SK-N-SH treated with all-trans-retinoic acid at 6 μM for 48 hours (cell line): ENCODE measurements around the gene MAP1S.

Experiments used
- ATAC-seq: fragments of 200-7000 bp; cut with Tn5 transposase; 3 replicates; pipeline ENCODE4 v1.9.1; 2020; ENCODE audit warnings: mild to moderate bottlenecking, moderate library complexity
- ARNTL ChIP-seq: fragments of 450-650 bp; formaldehyde crosslinking; IDR thresholded peaks from 2 replicates; pipeline ENCODE4 v1.5.0; 2020; ENCODE audit warnings: low read depth, mild to moderate bottlenecking, moderate library complexity, borderline replicate concordance
- BACH2 ChIP-seq: fragments of 250-450 bp; sonication (Bioruptor Pico); IDR thresholded peaks from 2 replicates; pipeline ENCODE4 v1.9.0; 2021; ENCODE audit warnings: mild to moderate bottlenecking, borderline replicate concordance
- CSDC2 ChIP-seq: fragments of 250-450 bp; sonication (Bioruptor Pico); IDR thresholded peaks from 2 replicates; pipeline ENCODE4 v1.5.0; 2020; ENCODE audit warnings: mild to moderate bottlenecking, moderate library complexity
- ESRRG ChIP-seq: fragments of 250-450 bp; sonication (Bioruptor Pico); IDR thresholded peaks from 2 replicates; pipeline ENCODE4 v1.6.1; 2021; ENCODE audit warnings: mild to moderate bottlenecking
- ISL1 ChIP-seq: fragments of 250-450 bp; sonication (Bioruptor Pico); IDR thresholded peaks from 2 replicates; pipeline ENCODE4 v2.1.2; 2022; ENCODE audit warnings: mild to moderate bottlenecking, moderate library complexity
- OSR1 ChIP-seq: fragments of 250-450 bp; sonication (Bioruptor Pico); IDR thresholded peaks from 2 replicates; pipeline ENCODE4 v1.8.0; 2022; ENCODE audit warnings: moderate library complexity, mild to moderate bottlenecking, inconsistent platforms
- RARB ChIP-seq: fragments of 250-450 bp; sonication (Bioruptor Pico); IDR thresholded peaks from 2 replicates; pipeline ENCODE4 v1.8.0; 2021; ENCODE audit warnings: mild to moderate bottlenecking, moderate library complexity
- SNAI2 ChIP-seq: fragments of 250-450 bp; sonication (Bioruptor Pico); IDR thresholded peaks from 2 replicates; pipeline ENCODE4 v1.5.0; 2020; ENCODE audit warnings: mild to moderate bottlenecking, moderate library complexity
- TCF4 ChIP-seq: fragments of 250-450 bp; sonication (Bioruptor Pico); IDR thresholded peaks from 2 replicates; pipeline ENCODE4 v1.8.0; 2021; ENCODE audit warnings: mild to moderate bottlenecking, moderate library complexity, borderline replicate concordance
- TOX ChIP-seq: fragments of 250-450 bp; sonication (Bioruptor Pico); IDR thresholded peaks from 2 replicates; pipeline ENCODE4 v1.8.0; 2021; ENCODE audit warnings: mild to moderate bottlenecking, moderate library complexity, borderline replicate concordance
- ZC3H10 ChIP-seq: fragments of 250-450 bp; sonication (Bioruptor Pico); IDR thresholded peaks from 2 replicates; pipeline ENCODE4 v1.5.1; 2021; ENCODE audit warnings: mild to moderate bottlenecking, moderate library complexity
- ZFP30 ChIP-seq: fragments of 450-650 bp; formaldehyde crosslinking; IDR thresholded peaks from 2 replicates; pipeline ENCODE4 v1.5.0; 2022; ENCODE audit warnings: mild to moderate bottlenecking, moderate library complexity
- ZNF565 ChIP-seq: fragments of 450-650 bp; formaldehyde crosslinking; conservative IDR thresholded peaks from 2 replicates; pipeline ENCODE4 v1.5.0; 2020; ENCODE audit warnings: low read depth, mild to moderate bottlenecking, moderate library complexity
- ZNF70 ChIP-seq: fragments of 450-650 bp; formaldehyde crosslinking; IDR thresholded peaks from 2 replicates; pipeline ENCODE4 v1.5.0; 2020; ENCODE audit warnings: mild to moderate bottlenecking, moderate library complexity
- ZNF8 ChIP-seq: fragments of 450-650 bp; formaldehyde crosslinking; IDR thresholded peaks from 2 replicates; pipeline ENCODE4 v1.5.0; 2020; ENCODE audit warnings: mild to moderate bottlenecking, moderate library complexity
- TF ChIP-seq, protein P1 (sequence below): fragments of 250-450 bp; sonication (Bioruptor Pico); IDR thresholded peaks from 2 replicates; pipeline ENCODE4 v1.8.0; 2020; ENCODE audit warnings: mild to moderate bottlenecking, moderate library complexity, borderline replicate concordance
- TF ChIP-seq, protein P2 (sequence below): fragments of 250-450 bp; sonication (Bioruptor Pico); IDR thresholded peaks from 2 replicates; pipeline ENCODE4 v1.5.1; 2021; ENCODE audit warnings: mild to moderate bottlenecking, moderate library complexity
- TF ChIP-seq, protein P3 (sequence below): fragments of 250-450 bp; sonication (Bioruptor Pico); IDR thresholded peaks from 2 replicates; pipeline ENCODE4 v1.5.1; 2020; ENCODE audit warnings: low read depth, mild to moderate bottlenecking, moderate library complexity
- TF ChIP-seq, protein P4 (sequence below): fragments of 250-450 bp; sonication (Bioruptor Pico); IDR thresholded peaks from 2 replicates; pipeline ENCODE4 v1.5.0; 2020; ENCODE audit warnings: mild to moderate bottlenecking, moderate library complexity

MAP1S gene

DNA sequence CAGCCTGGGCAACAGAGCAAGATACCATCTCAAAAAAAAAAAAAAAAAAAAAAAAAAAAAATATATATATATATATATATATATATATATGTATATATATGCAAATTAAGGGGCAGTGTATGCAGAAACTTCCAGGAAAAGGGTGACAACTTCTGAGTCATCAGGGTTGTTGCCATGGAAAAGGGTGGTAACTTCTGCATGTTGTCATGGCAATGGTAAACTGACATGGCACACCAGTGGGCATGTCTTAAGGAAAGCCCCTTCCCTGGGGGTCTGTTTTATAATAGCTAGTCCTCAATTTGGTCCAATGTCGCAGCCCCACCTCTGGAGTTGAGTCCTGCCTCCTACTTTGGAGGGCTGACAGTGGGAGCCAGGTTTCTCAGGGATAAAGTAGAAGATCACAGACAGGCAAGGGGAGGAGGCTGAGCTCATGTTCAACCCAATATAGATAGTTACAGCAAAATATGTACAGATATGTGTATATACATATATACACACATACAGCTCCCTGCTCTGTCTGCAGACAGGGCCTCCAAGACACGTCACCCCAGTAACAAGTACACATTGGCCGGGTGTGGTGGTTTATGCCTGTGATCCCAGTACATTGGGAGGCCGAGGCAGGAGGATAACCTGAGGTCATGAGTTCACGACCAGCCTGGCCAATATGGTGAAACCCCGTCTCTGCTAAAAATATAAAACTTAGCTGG is 24.7 kb downstream of the MAP1S start:
- ATAC-seq, result no peak
- TF ChIP-seq RARB, result no peak
- TF ChIP-seq TCF4 (CRISPR knock-in tag), result no peak
- no peak for TF ChIP-seq ZFP30 (CRISPR knock-in tag)
- TF ChIP-seq ISL1 (CRISPR knock-in tag), result no peak
- TF ChIP-seq, protein P1, sequence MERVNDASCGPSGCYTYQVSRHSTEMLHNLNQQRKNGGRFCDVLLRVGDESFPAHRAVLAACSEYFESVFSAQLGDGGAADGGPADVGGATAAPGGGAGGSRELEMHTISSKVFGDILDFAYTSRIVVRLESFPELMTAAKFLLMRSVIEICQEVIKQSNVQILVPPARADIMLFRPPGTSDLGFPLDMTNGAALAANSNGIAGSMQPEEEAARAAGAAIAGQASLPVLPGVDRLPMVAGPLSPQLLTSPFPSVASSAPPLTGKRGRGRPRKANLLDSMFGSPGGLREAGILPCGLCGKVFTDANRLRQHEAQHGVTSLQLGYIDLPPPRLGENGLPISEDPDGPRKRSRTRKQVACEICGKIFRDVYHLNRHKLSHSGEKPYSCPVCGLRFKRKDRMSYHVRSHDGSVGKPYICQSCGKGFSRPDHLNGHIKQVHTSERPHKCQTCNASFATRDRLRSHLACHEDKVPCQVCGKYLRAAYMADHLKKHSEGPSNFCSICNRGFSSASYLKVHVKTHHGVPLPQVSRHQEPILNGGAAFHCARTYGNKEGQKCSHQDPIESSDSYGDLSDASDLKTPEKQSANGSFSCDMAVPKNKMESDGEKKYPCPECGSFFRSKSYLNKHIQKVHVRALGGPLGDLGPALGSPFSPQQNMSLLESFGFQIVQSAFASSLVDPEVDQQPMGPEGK (CRISPR knock-in tag), result no peak
- no peak for TF ChIP-seq SNAI2 (CRISPR knock-in tag)
- TF ChIP-seq ESRRG, result no peak
- TF ChIP-seq, protein P2, sequence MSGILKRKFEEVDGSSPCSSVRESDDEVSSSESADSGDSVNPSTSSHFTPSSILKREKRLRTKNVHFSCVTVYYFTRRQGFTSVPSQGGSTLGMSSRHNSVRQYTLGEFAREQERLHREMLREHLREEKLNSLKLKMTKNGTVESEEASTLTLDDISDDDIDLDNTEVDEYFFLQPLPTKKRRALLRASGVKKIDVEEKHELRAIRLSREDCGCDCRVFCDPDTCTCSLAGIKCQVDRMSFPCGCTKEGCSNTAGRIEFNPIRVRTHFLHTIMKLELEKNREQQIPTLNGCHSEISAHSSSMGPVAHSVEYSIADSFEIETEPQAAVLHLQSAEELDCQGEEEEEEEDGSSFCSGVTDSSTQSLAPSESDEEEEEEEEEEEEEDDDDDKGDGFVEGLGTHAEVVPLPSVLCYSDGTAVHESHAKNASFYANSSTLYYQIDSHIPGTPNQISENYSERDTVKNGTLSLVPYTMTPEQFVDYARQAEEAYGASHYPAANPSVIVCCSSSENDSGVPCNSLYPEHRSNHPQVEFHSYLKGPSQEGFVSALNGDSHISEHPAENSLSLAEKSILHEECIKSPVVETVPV (CRISPR knock-in tag), result no peak
- TF ChIP-seq, protein P3, sequence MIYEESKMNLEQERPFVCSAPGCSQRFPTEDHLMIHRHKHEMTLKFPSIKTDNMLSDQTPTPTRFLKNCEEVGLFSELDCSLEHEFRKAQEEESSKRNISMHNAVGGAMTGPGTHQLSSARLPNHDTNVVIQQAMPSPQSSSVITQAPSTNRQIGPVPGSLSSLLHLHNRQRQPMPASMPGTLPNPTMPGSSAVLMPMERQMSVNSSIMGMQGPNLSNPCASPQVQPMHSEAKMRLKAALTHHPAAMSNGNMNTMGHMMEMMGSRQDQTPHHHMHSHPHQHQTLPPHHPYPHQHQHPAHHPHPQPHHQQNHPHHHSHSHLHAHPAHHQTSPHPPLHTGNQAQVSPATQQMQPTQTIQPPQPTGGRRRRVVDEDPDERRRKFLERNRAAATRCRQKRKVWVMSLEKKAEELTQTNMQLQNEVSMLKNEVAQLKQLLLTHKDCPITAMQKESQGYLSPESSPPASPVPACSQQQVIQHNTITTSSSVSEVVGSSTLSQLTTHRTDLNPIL, result no peak
- TF ChIP-seq ZNF8 (CRISPR knock-in tag), result no peak
- TF ChIP-seq, protein P4, sequence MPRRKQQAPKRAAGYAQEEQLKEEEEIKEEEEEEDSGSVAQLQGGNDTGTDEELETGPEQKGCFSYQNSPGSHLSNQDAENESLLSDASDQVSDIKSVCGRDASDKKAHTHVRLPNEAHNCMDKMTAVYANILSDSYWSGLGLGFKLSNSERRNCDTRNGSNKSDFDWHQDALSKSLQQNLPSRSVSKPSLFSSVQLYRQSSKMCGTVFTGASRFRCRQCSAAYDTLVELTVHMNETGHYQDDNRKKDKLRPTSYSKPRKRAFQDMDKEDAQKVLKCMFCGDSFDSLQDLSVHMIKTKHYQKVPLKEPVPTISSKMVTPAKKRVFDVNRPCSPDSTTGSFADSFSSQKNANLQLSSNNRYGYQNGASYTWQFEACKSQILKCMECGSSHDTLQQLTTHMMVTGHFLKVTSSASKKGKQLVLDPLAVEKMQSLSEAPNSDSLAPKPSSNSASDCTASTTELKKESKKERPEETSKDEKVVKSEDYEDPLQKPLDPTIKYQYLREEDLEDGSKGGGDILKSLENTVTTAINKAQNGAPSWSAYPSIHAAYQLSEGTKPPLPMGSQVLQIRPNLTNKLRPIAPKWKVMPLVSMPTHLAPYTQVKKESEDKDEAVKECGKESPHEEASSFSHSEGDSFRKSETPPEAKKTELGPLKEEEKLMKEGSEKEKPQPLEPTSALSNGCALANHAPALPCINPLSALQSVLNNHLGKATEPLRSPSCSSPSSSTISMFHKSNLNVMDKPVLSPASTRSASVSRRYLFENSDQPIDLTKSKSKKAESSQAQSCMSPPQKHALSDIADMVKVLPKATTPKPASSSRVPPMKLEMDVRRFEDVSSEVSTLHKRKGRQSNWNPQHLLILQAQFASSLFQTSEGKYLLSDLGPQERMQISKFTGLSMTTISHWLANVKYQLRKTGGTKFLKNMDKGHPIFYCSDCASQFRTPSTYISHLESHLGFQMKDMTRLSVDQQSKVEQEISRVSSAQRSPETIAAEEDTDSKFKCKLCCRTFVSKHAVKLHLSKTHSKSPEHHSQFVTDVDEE (CRISPR knock-in tag), result no peak
- TF ChIP-seq CSDC2 (CRISPR knock-in tag), result no peak
- TF ChIP-seq ARNTL (CRISPR knock-in tag), result no peak
- TF ChIP-seq ZNF565 (CRISPR knock-in tag), result no peak

DNA sequence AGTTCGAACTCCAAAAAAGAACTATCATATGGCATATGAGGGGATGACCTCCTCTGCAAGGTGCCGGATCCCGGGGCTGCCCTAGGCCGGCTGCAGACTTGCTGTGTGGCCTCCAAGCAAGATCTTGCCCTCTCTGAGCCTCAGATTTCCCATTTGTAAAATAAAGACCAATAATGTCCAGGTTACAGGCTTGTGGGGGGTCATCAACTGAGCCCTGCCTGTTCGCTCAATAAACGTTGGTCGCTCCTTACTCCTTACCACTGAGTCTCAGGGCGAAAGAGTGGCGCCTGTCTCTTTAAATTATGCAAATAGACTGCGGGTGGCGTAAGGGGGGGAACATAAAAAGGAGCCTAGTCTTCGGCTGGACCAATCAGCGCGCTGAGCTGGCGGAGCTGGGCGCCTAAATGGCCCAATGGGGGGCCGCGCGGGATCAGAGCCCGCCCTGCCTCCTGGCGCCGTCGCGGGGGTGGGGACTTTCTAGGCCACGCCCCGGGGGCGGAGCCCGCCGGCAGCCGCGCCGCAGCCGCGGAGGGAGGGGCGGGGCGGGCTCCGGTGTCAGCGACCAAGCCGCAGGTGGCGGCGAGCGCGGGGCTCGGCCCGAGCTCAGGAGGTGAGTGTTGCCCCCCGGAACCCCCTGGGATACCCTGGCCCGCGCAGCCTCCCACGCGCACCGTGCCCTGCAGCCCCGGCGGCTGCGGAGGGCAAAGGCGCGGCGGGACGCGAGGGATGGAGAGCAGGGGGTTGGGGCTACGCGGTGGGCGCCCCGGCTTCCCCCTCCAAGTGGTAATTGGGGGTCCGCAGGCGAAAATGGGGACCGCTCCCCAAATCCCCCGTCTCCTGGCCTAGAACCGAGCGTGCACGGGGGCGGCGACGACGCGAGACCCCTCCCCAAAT is 28.2 kb downstream of the MAP1S start:
- TF ChIP-seq ZNF70 (CRISPR knock-in tag), result no peak
- no peak for TF ChIP-seq TOX (CRISPR knock-in tag)
- no peak for TF ChIP-seq ZNF8 (CRISPR knock-in tag)
- no peak for TF ChIP-seq ZC3H10 (CRISPR knock-in tag)
- TF ChIP-seq, protein P3, result no peak
- no peak for TF ChIP-seq ESRRG
- TF ChIP-seq RARB, result no peak
- no peak for TF ChIP-seq BACH2 (CRISPR knock-in tag)
- no peak for TF ChIP-seq CSDC2 (CRISPR knock-in tag)
- TF ChIP-seq OSR1 (CRISPR knock-in tag), result no peak
- no peak for TF ChIP-seq ARNTL (CRISPR knock-in tag)
- no peak for TF ChIP-seq TCF4 (CRISPR knock-in tag)
- TF ChIP-seq, protein P2 (CRISPR knock-in tag), result no peak
- TF ChIP-seq, protein P1 (CRISPR knock-in tag), result no peak
- no peak for TF ChIP-seq SNAI2 (CRISPR knock-in tag)
- TF ChIP-seq, protein P4 (CRISPR knock-in tag), result no peak
- TF ChIP-seq ZNF565 (CRISPR knock-in tag), result no peak
- TF ChIP-seq ISL1 (CRISPR knock-in tag), result no peak
- TF ChIP-seq, all 23 proteins: peak for 0

More for the DNA sequence above, 28.2 kb downstream of the MAP1S start:
- peak; percentile 99 for ATAC-seq
